ENCODE results near the gene GCLC.
"Not testable (repeated sequence)": the region's sequence is repeated elsewhere in the genome, so short reads cannot be mapped to it uniquely, and the experiment has no call there.

GCLC gene

GRCh38 chr6:53581173-53581773, 36.4 kb upstream of the GCLC start:
- no peak overlapping the region for H3K9ac ChIP-seq (ENCODE audit: low read length)
- H3K27me3 ChIP-seq (ENCODE audit: control insufficient read depth in 1 of 2, insufficient read depth in 2 of 2, low read length in 2 of 2), result no peaks in the 10 kb centered on the region
- no peaks in the 10 kb centered on the region for H3K36me3 ChIP-seq (ENCODE audit: insufficient read depth, low read length)
- peaks cover 14% of the 10 kb centered on the region for H3K4me1 ChIP-seq (ENCODE audit: insufficient read depth, low read length)
- no peak overlapping the region for H3K27ac ChIP-seq (ENCODE audit: low read depth, low read length)
- no peak overlapping the region for H3K4me3 ChIP-seq (ENCODE audit: low read depth in 1 of 2, low read length in 2 of 2)
- no peaks in the 10 kb centered on the region for H3K9me3 ChIP-seq (ENCODE audit: low read length)

- Histone ChIP-seq H3K9ac (ENCODE audit: low read length) (no peak overlapping the region), H3K4me3 (ENCODE audit: low read depth in 1 of 2, low read length in 2 of 2) (no peak overlapping the region), H3K9me3 (ENCODE audit: low read length) (no peaks in the 10 kb centered on the region), H3K4me1 (ENCODE audit: insufficient read depth, low read length) (peaks cover 14% of the 10 kb centered on the region), H3K27ac (ENCODE audit: low read depth, low read length) (no peak overlapping the region), H3K36me3 (ENCODE audit: insufficient read depth, low read length) (no peaks in the 10 kb centered on the region), H3K27me3 (ENCODE audit: control insufficient read depth in 1 of 2, insufficient read depth in 2 of 2, low read length in 2 of 2) (no peaks in the 10 kb centered on the region)
These were observed 34.4 kb upstream of the GCLC start for GRCh38 chr6:53579338-53579737.

GRCh38 chr6:53578371-53578770, 33.5 kb upstream of the GCLC start:
- Histone ChIP-seq H3K9ac (ENCODE audit: low read length) (no peak overlapping the region), H3K27me3 (ENCODE audit: control insufficient read depth in 1 of 2, insufficient read depth in 2 of 2, low read length in 2 of 2) (no peaks in the 10 kb centered on the region), H3K36me3 (ENCODE audit: insufficient read depth, low read length) (no peaks in the 10 kb centered on the region), H3K9me3 (ENCODE audit: low read length) (no peaks in the 10 kb centered on the region), H3K27ac (ENCODE audit: low read depth, low read length) (no peak overlapping the region), H3K4me1 (ENCODE audit: insufficient read depth, low read length) (peaks cover 14% of the 10 kb centered on the region), H3K4me3 (ENCODE audit: low read depth in 1 of 2, low read length in 2 of 2) (no peak overlapping the region)

GRCh38 chr6:53573299-53573698, 28.4 kb upstream of the GCLC start:
- no peaks in the 10 kb centered on the region for H3K27me3 ChIP-seq (ENCODE audit: control insufficient read depth in 1 of 2, insufficient read depth in 2 of 2, low read length in 2 of 2)
- no peaks in the 10 kb centered on the region for H3K36me3 ChIP-seq (ENCODE audit: insufficient read depth, low read length)
- H3K27ac ChIP-seq (ENCODE audit: low read depth, low read length), result no peak overlapping the region
- no peak overlapping the region for H3K4me3 ChIP-seq (ENCODE audit: low read depth in 1 of 2, low read length in 2 of 2)
- H3K9ac ChIP-seq (ENCODE audit: low read length), result no peak overlapping the region
- no peaks in the 10 kb centered on the region for H3K9me3 ChIP-seq (ENCODE audit: low read length)
- H3K4me1 ChIP-seq (ENCODE audit: insufficient read depth, low read length), result no peaks in the 10 kb centered on the region

- not testable (repeated sequence) for H3K9ac ChIP-seq (ENCODE audit: low read length); H3K9me3 ChIP-seq (ENCODE audit: low read length); H3K36me3 ChIP-seq (ENCODE audit: insufficient read depth, low read length); H3K27ac ChIP-seq (ENCODE audit: low read depth, low read length); H3K4me3 ChIP-seq (ENCODE audit: low read depth in 1 of 2, low read length in 2 of 2); H3K4me1 ChIP-seq (ENCODE audit: insufficient read depth, low read length); H3K27me3 ChIP-seq (ENCODE audit: control insufficient read depth in 1 of 2, insufficient read depth in 2 of 2, low read length in 2 of 2)
These were observed 27.5 kb upstream of the GCLC start for GRCh38 chr6:53572379-53572778.

GRCh38 chr6:53568776-53569616, 24.1 kb upstream of the GCLC start:
- Histone ChIP-seq H3K36me3 (ENCODE audit: insufficient read depth, low read length) (no peaks in the 10 kb centered on the region), H3K27me3 (ENCODE audit: control insufficient read depth in 1 of 2, insufficient read depth in 2 of 2, low read length in 2 of 2) (no peaks in the 10 kb centered on the region), H3K4me3 (ENCODE audit: low read depth in 1 of 2, low read length in 2 of 2) (no peak overlapping the region), H3K9ac (ENCODE audit: low read length) (no peak overlapping the region), H3K9me3 (ENCODE audit: low read length) (no peaks in the 10 kb centered on the region), H3K27ac (ENCODE audit: low read depth, low read length) (no peak overlapping the region), H3K4me1 (ENCODE audit: insufficient read depth, low read length) (peaks cover 6% of the 10 kb centered on the region)

GRCh38 chr6:53567701-53568100, 22.8 kb upstream of the GCLC start:
- H3K4me3 ChIP-seq (ENCODE audit: low read depth in 1 of 2, low read length in 2 of 2), result no peak overlapping the region
- no peak overlapping the region for H3K27ac ChIP-seq (ENCODE audit: low read depth, low read length)
- no peak overlapping the region for H3K9ac ChIP-seq (ENCODE audit: low read length)
- no peaks in the 10 kb centered on the region for H3K9me3 ChIP-seq (ENCODE audit: low read length)
- no peaks in the 10 kb centered on the region for H3K36me3 ChIP-seq (ENCODE audit: insufficient read depth, low read length)
- H3K4me1 ChIP-seq (ENCODE audit: insufficient read depth, low read length), result peaks cover 6% of the 10 kb centered on the region
- H3K27me3 ChIP-seq (ENCODE audit: control insufficient read depth in 1 of 2, insufficient read depth in 2 of 2, low read length in 2 of 2), result no peaks in the 10 kb centered on the region

GRCh38 chr6:53566755-53567154, 21.9 kb upstream of the GCLC start:
- Histone ChIP-seq H3K9me3 (ENCODE audit: low read length) (no peaks in the 10 kb centered on the region), H3K9ac (ENCODE audit: low read length) (no peak overlapping the region), H3K27me3 (ENCODE audit: control insufficient read depth in 1 of 2, insufficient read depth in 2 of 2, low read length in 2 of 2) (no peaks in the 10 kb centered on the region), H3K4me1 (ENCODE audit: insufficient read depth, low read length) (peaks cover 6% of the 10 kb centered on the region), H3K4me3 (ENCODE audit: low read depth in 1 of 2, low read length in 2 of 2) (no peak overlapping the region), H3K36me3 (ENCODE audit: insufficient read depth, low read length) (no peaks in the 10 kb centered on the region), H3K27ac (ENCODE audit: low read depth, low read length) (no peak overlapping the region)

GRCh38 chr6:53565886-53566285, 21.0 kb upstream of the GCLC start:
- H3K27me3 ChIP-seq (ENCODE audit: control insufficient read depth in 1 of 2, insufficient read depth in 2 of 2, low read length in 2 of 2), result no peaks in the 10 kb centered on the region
- no peak overlapping the region for H3K4me3 ChIP-seq (ENCODE audit: low read depth in 1 of 2, low read length in 2 of 2)
- H3K9ac ChIP-seq (ENCODE audit: low read length), result no peak overlapping the region
- H3K9me3 ChIP-seq (ENCODE audit: low read length), result no peaks in the 10 kb centered on the region
- peaks cover 6% of the 10 kb centered on the region for H3K4me1 ChIP-seq (ENCODE audit: insufficient read depth, low read length)
- H3K36me3 ChIP-seq (ENCODE audit: insufficient read depth, low read length), result no peaks in the 10 kb centered on the region
- H3K27ac ChIP-seq (ENCODE audit: low read depth, low read length), result no peak overlapping the region

GRCh38 chr6:53564401-53565065, 19.6 kb upstream of the GCLC start:
- Histone ChIP-seq H3K9ac (ENCODE audit: low read length) (no peak overlapping the region), H3K9me3 (ENCODE audit: low read length) (no peaks in the 10 kb centered on the region), H3K36me3 (ENCODE audit: insufficient read depth, low read length) (no peaks in the 10 kb centered on the region), H3K4me3 (ENCODE audit: low read depth in 1 of 2, low read length in 2 of 2) (no peak overlapping the region), H3K27me3 (ENCODE audit: control insufficient read depth in 1 of 2, insufficient read depth in 2 of 2, low read length in 2 of 2) (no peaks in the 10 kb centered on the region), H3K27ac (ENCODE audit: low read depth, low read length) (no peak overlapping the region), H3K4me1 (ENCODE audit: insufficient read depth, low read length) (peaks cover 6% of the 10 kb centered on the region)

GRCh38 chr6:53556986-53557715, 12.2 kb upstream of the GCLC start:
- Histone ChIP-seq H3K27ac (ENCODE audit: low read depth, low read length) (no peak overlapping the region), H3K9ac (ENCODE audit: low read length) (no peak overlapping the region), H3K9me3 (ENCODE audit: low read length) (no peaks in the 10 kb centered on the region), H3K4me1 (ENCODE audit: insufficient read depth, low read length) (no peaks in the 10 kb centered on the region), H3K4me3 (ENCODE audit: low read depth in 1 of 2, low read length in 2 of 2) (no peak overlapping the region), H3K36me3 (ENCODE audit: insufficient read depth, low read length) (no peaks in the 10 kb centered on the region), H3K27me3 (ENCODE audit: control insufficient read depth in 1 of 2, insufficient read depth in 2 of 2, low read length in 2 of 2) (no peaks in the 10 kb centered on the region)
